Superior temporal gyrus (tissue), 1 donor: Measurements from ENCODE around the gene ZC3H10.
A peak's percentile ranks its signal among the peaks of the same experiment; 100 is the strongest.
"Not testable (repeated sequence)": the region's sequence is repeated elsewhere in the genome, so short reads cannot be mapped to it uniquely, and the experiment has no call there.

Source experiments
- DNase-seq: peaks from one replicate; pipeline ENCODE4 v3.0.0-alpha.2; 2016; ENCODE audit errors: extremely low spot score

The ZC3H10 gene

GRCh38 chr12:56117778-56118687 is at the start of gene ZC3H10:
Gene ZC3H10, plus strand, starts transcription at chr12:56118266. Its CDS starts 2,297 bp downstream, at chr12:56120563.
- DNase-seq = peak; percentile 99

GRCh38 chr12:56071648-56072047 is 46.4 kb upstream of the ZC3H10 start:
- no peak for DNase-seq

DNA sequence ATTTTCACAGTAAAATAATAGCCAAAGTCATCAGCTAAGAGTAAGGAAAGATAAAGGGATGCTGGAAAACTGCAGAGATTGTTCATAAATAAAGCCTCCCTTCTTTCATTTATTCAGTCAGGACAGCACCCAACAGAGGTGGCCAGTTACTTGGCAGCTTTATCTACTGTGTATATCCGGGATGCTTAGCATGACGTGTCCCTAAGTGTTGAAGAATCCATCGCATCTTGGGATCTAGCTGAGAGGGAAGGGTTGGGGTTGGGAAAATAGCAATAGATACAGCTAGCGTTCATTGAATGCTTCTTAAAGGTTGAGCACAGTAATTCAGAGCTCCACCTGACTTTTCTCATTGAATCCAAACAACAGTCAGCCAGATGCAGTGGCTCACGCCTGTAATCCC is 43.7 kb upstream of the ZC3H10 start:
- no peak for DNase-seq

- DNase-seq = not testable (repeated sequence)
These were observed 40.1 kb upstream of the ZC3H10 start for GRCh38 chr12:56077966-56078365.

DNA sequence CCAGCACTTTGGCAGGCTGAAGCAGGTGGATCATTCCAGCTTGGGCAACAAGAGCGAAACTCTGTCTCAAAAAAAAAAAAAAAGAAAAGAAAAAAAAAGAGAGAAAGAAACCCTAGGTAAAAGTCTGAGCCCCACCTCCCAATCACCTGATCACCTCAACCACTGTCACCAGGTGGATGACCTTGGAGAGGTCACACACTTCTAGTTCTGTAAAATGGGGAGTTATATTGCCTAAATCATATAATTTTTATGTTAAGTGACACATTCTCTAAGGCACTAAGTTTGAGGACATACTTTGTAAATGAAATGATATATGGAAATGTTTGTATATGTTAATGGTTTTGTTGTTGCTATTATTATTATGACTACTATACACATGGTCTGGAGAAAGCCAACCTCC is 39.6 kb upstream of the ZC3H10 start:
- DNase-seq = no peak

- peak; percentile 84 for DNase-seq
These were observed 38.9 kb upstream of the ZC3H10 start for GRCh38 chr12:56078931-56079722.

GRCh38 chr12:56079723-56080555 is 38.1 kb upstream of the ZC3H10 start, which contains the start of gene ERBB3:
Gene ERBB3, plus strand, starts transcription at chr12:56080165. Its CDS starts 136 bp downstream, at chr12:56080301.
- peak; percentile 79 for DNase-seq

GRCh38 chr12:56080556-56081138 is 37.4 kb upstream of the ZC3H10 start:
- no peak for DNase-seq

GRCh38 chr12:56081393-56082347 is 36.4 kb upstream of the ZC3H10 start:
- peak; percentile 67 for DNase-seq

DNA sequence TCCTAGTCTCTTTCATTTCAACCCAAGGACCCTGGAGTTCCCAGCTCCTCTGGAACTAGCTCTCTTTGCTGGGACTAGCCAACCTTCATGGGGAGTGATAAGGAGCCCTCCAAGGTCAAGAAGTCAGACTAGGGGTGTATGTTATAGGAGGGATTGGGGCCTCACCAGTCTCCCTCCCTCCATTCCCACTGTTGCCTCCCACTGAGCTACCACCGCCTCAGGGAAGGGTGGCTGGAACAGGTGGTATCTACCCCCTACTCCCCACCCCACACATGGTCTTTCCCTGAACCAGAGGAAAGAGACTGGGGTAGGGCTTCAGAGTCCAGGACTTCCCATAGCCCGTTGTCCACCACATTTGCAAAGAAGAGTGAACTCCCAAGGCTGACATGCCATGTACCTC is 35.7 kb upstream of the ZC3H10 start:
- no peak for DNase-seq

DNA sequence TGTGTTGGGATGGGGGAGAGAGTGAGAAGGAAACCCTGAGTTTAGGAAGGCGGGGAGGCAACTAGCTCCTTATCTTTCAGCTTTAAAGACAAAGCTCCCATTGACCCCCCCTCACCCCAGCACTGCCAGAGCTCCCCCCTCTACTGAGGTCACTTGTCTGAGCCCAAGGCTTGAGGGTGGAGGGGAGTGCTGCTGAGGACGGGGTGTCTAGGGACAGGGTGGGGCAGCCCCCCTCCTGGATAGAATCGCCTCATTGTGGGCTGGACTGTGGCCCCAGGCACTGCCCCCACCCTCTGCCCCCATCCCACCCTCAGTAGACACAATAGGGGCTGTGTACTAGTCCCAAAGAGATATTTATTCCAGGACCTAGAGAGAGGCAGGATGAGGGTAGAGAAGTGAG is 35.1 kb upstream of the ZC3H10 start:
- DNase-seq = peak; percentile 91

DNA sequence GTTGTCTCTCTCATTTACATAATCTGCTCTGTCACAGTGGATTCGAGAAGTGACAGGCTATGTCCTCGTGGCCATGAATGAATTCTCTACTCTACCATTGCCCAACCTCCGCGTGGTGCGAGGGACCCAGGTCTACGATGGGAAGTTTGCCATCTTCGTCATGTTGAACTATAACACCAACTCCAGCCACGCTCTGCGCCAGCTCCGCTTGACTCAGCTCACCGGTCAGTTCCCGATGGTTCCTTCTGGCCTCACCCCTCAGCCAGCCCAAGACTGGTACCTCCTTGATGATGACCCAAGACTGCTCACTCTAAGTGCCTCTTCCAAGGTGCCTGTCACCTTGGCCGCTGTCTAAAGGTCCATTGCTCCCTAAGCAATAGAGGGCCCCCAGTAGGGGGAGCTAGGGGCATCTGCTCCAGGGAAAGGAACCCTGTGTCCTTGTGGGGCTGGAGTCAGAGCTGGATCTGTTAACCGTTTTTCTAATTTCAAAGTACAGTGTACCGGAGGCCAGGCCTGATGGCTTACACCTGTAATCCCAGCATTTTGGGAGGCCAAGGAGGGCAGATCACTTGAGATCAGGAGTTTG is 33.0 kb upstream of the ZC3H10 start:
- no peak for DNase-seq

- no peak for DNase-seq
These were observed 32.0 kb upstream of the ZC3H10 start for GRCh38 chr12:56086096-56086495.

DNA sequence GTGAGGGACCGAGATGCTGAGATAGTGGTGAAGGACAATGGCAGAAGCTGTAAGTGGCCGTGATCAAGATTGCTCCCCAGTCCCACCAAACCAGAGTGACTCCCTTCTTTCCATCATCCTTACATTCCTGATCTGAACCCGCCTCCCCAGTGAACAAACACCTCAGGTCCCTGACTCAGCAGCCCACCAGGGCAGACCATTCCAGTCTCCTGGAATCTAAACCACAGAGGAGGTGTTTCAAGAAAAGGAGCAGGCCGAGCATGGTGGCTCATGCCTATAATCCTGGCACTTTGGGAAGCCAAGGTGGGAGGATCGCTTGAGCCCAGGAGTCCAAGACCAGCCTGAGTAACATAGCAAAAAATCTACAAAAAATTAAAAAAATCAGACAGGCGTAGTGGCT is 31.5 kb upstream of the ZC3H10 start:
- no peak for DNase-seq

DNA sequence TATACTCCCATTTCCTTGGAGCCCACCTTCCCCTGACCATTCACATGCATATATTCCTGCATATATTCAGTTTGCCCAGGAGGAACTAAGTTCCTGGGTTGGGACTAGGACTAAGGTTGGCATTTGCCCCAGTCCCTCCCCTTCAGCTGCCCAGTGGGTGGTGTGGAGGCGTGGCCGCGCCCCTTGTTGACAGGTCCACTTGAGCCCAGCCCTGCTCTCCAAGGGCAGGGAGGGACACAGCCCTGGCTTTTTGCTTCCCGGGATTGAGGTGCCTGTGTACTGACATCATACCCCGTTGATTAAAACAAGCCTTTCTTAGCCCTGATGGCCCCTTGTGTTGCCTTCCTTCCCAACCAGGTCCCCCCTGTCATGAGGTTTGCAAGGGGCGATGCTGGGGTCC is 30.8 kb upstream of the ZC3H10 start:
- no peak for DNase-seq

- DNase-seq = no peak
These were observed 20.3 kb upstream of the ZC3H10 start for GRCh38 chr12:56097738-56098137.

- no peak for DNase-seq
These were observed 19.5 kb upstream of the ZC3H10 start for GRCh38 chr12:56098592-56098991.

GRCh38 chr12:56099787-56100186 is 18.3 kb upstream of the ZC3H10 start:
- no peak for DNase-seq

DNA sequence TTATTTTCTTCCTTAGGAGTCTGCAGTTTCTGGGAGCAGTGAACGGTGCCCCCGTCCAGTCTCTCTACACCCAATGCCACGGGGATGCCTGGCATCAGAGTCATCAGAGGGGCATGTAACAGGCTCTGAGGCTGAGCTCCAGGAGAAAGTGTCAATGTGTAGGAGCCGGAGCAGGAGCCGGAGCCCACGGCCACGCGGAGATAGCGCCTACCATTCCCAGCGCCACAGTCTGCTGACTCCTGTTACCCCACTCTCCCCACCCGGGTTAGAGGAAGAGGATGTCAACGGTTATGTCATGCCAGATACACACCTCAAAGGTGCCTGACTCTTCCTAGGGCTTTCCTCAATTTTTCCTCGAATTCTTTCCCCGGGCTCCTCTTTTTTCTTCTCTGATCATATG is 17.0 kb upstream of the ZC3H10 start:
- no peak for DNase-seq

GRCh38 chr12:56102683-56103065 is 15.4 kb upstream of the ZC3H10 start:
- DNase-seq = no peak
